MM.1S (cell line): Measurements from ENCODE around the gene DMKN.

ENCODE experiments used
- DNase-seq: peaks from one replicate; pipeline ENCODE4 v3.0.0-alpha.2; 2015
- H2AFZ ChIP-seq: fragments of 300-600 bp; sonication (generic); 2 replicates; pipeline ENCODE4 v1.6.0; 2016; ENCODE audit warnings: antibody characterized with exemption, low read length
- H3F3A ChIP-seq: fragments of 300-600 bp; sonication (generic); 2 replicates; pipeline ENCODE4 v1.6.1; 2016; ENCODE audit warnings: mild to moderate bottlenecking, antibody characterized with exemption, low read length, moderate library complexity, mixed read lengths; ENCODE audit not compliant: insufficient read depth
- H3K27ac ChIP-seq: fragments of 300-600 bp; sonication (generic); 2 replicates; pipeline ENCODE4 v1.5.1; 2016; ENCODE audit warnings: mild to moderate bottlenecking, low read length
- H3K27me3 ChIP-seq: fragments of 300-600 bp; sonication (generic); replicated peaks from 2 replicates; pipeline ENCODE4 v1.6.0; 2016; ENCODE audit warnings: low read length; ENCODE audit not compliant: insufficient read depth
- H3K36me3 ChIP-seq: fragments of 300-600 bp; sonication (generic); replicated peaks from 2 replicates; pipeline ENCODE4 v1.6.1; 2016; ENCODE audit warnings: mild to moderate bottlenecking, low read length, mixed read lengths; ENCODE audit not compliant: insufficient read depth
- H3K4me1 ChIP-seq: fragments of 300-600 bp; sonication (generic); 2 replicates; pipeline ENCODE4 v1.6.1; 2016; ENCODE audit warnings: low read length, mixed read lengths
- H3K4me2 ChIP-seq: fragments of 300-600 bp; sonication (generic); 2 replicates; pipeline ENCODE4 v1.6.0; 2016; ENCODE audit warnings: low read depth, low read length
- H3K4me3 ChIP-seq: fragments of 300-600 bp; sonication (generic); 2 replicates; pipeline ENCODE4 v1.5.1; 2016; ENCODE audit warnings: low read length, mixed read lengths
- H3K79me2 ChIP-seq: fragments of 300-600 bp; sonication (generic); 2 replicates; pipeline ENCODE4 v1.6.1; 2016; ENCODE audit warnings: mixed run types, low read length, mixed read lengths
- H3K9ac ChIP-seq: fragments of 300-600 bp; sonication (generic); 2 replicates; pipeline ENCODE4 v1.6.1; 2016; ENCODE audit warnings: low read length, mixed read lengths
- H3K9me2 ChIP-seq: fragments of 300-600 bp; sonication (generic); replicated peaks from 2 replicates; pipeline ENCODE4 v1.6.1; 2016; ENCODE audit warnings: mild to moderate bottlenecking, low read length, mixed read lengths; ENCODE audit not compliant: insufficient read depth
- H3K9me3 ChIP-seq: fragments of 300-600 bp; sonication (generic); replicated peaks from 2 replicates; pipeline ENCODE4 v1.6.1; 2016; ENCODE audit warnings: mild to moderate bottlenecking, low read length, mixed read lengths; ENCODE audit not compliant: insufficient read depth
- H4K20me1 ChIP-seq: fragments of 300-600 bp; sonication (generic); 2 replicates; pipeline ENCODE4 v1.6.1; 2016; ENCODE audit warnings: mild to moderate bottlenecking, low read length, moderate library complexity, mixed read lengths; ENCODE audit not compliant: insufficient read depth
- EZH2 ChIP-seq: fragments of 300-600 bp; sonication (generic); optimal IDR thresholded peaks from 2 replicates; pipeline ENCODE3; 2017; ENCODE audit warnings: low read depth, mild to moderate bottlenecking, antibody characterized with exemption, low read length, mixed read lengths
- EZH2phosphoT487 ChIP-seq: fragments of 300-600 bp; sonication (generic); IDR thresholded peaks from 2 replicates; pipeline ENCODE4 v1.6.1; 2018; ENCODE audit warnings: antibody characterized with exemption, low read length
- TF ChIP-seq, protein P1 (sequence below): fragments of 300-600 bp; sonication (generic); IDR thresholded peaks from 2 replicates; pipeline ENCODE4 v1.5.1; 2016; ENCODE audit warnings: antibody characterized with exemption, low read length, mixed read lengths

DMKN gene

DNA sequence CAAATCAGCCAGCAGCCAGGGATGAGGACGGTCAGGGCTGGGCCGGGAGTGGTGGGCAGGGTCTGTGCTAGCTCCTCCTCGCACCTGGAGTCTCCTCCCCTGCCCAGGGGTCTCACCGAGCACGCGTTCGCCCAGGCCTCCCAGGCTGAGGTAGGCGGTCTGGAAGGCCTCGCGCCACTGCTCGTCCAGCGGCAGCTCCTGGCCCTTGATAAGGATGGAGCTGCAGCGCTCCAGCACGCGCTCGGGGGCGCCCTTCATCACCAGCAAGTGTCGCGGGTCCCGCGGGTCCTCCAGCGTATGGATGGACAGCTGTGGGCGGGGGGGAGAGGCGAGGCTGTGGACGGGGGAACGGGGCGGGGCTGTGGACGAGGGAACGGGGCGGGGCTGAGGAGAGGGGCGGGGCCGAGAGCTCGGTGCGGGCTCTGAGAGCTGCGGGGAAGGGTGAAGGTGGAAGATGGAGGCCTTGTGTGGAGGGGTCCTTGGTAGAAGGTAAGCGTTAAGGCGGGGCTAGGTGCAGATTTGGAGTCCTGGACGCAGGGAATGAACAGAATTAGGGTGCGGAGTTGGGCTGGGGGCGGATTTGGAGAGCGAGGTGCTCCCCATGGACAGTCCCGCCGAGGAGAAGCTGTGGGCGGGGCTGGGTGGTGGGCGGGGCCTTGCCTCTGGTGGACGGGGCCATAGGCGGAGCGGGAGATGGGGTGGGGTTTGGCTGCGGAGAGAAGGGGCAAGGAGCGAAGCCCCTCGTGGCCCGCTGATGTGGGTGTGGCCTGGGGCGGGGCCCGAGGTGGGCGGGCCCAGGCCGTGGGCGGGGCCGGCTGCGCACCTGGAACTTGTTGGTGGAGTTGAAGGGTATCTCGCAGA is 44.3 kb upstream of the DMKN start:
- TF ChIP-seq, protein P1, sequence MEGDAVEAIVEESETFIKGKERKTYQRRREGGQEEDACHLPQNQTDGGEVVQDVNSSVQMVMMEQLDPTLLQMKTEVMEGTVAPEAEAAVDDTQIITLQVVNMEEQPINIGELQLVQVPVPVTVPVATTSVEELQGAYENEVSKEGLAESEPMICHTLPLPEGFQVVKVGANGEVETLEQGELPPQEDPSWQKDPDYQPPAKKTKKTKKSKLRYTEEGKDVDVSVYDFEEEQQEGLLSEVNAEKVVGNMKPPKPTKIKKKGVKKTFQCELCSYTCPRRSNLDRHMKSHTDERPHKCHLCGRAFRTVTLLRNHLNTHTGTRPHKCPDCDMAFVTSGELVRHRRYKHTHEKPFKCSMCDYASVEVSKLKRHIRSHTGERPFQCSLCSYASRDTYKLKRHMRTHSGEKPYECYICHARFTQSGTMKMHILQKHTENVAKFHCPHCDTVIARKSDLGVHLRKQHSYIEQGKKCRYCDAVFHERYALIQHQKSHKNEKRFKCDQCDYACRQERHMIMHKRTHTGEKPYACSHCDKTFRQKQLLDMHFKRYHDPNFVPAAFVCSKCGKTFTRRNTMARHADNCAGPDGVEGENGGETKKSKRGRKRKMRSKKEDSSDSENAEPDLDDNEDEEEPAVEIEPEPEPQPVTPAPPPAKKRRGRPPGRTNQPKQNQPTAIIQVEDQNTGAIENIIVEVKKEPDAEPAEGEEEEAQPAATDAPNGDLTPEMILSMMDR = no peak
- TF ChIP-seq EZH2 = no peak
- no peak for TF ChIP-seq EZH2phosphoT487
- Histone ChIP-seq H3K36me3 (no peaks in the 10 kb centered on the region), H3K79me2 (no peaks in the 10 kb centered on the region), H3K27ac (no peak overlapping the region), H3K27me3 (peaks cover 89% of the 10 kb centered on the region), H2AFZ (no peak overlapping the region), H3K4me1 (no peaks in the 10 kb centered on the region), H3K9ac (no peak overlapping the region), H3K9me3 (no peaks in the 10 kb centered on the region), H3K4me2 (peak overlapping the region; percentile 18; the same call in 1 of the 2 replicates), H3F3A (no peaks in the 10 kb centered on the region), H4K20me1 (no peaks in the 10 kb centered on the region), H3K4me3 (no peak overlapping the region), H3K9me2 (no peaks in the 10 kb centered on the region)
- no peak for DNase-seq

DNA sequence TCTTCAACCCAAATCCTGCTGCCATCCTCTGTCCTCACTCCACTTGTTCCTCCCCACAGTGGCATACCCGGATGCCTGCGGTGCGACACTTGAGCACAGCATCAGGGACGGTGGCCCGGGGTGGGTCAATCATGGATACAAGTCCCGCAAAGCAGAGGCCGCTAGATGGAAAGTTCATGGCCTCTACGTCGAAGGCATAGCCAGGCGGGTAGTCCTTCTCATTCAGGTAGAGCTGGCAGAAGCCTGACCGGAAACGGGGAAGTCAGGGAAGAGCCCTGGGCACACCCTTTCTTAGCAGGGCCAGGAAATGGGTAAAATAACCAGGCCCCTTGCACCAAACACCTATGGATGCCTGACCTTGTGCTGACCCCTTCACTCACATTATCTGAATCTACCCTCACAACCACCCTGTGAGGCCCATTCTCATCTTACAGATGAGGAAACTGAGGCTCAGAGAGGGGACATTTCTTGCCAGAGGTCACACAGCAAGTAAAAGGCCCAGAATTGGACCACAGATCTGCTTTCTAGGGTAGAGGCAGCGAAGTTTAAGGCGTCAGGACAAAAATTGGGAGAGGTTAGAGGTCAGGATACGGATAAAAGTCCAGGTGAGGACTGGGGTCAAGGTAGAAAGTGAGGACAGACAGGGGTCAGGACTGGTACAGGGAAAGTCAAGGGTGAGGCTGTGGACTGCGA is 43.5 kb upstream of the DMKN start:
- no peak for DNase-seq
- no peak overlapping the region for H3K4me2 ChIP-seq
- peaks cover 82% of the 10 kb centered on the region for H3K27me3 ChIP-seq
- no peaks in the 10 kb centered on the region for H3K9me3 ChIP-seq
- no peaks in the 10 kb centered on the region for H3K36me3 ChIP-seq
- no peaks in the 10 kb centered on the region for H3F3A ChIP-seq
- H3K27ac ChIP-seq = no peak overlapping the region
- H3K9me2 ChIP-seq = no peaks in the 10 kb centered on the region
- H3K4me3 ChIP-seq = no peak overlapping the region
- no peak overlapping the region for H3K9ac ChIP-seq
- H4K20me1 ChIP-seq = no peaks in the 10 kb centered on the region
- no peak overlapping the region for H2AFZ ChIP-seq
- TF ChIP-seq EZH2phosphoT487 (no peak), EZH2 (no peak)
- TF ChIP-seq, protein P1 = no peak
- no peaks in the 10 kb centered on the region for H3K4me1 ChIP-seq
- no peaks in the 10 kb centered on the region for H3K79me2 ChIP-seq

DNA sequence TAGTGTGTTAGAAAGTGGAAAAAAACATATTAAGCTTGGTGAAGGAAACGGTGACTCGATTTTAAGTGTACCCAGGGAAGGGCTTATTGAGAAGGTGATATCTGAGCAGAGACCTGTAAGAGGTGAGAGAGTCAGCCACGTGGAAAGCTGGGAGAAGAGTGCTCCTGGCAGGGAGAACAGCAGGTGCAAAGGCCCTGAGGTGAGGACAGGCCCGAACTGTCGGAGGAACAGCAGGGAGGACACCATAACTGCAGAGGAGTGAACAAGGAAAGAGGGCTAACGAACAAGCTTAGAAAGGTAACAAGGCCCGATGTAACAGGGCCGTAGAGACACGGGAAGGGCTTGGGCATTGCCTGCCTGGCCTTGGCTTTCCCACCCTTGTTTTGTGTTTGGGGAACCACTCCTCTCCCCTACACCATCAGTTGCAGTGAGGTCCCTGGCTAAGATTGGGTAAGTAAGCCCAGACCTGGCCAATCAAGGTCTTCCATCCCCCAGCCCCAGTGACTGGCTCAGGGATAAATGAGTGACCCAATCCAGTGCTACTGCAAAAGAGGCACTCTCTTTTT is 42.7 kb upstream of the DMKN start:
- H3K36me3 ChIP-seq = no peaks in the 10 kb centered on the region
- H3K9me3 ChIP-seq = no peaks in the 10 kb centered on the region
- no peaks in the 10 kb centered on the region for H4K20me1 ChIP-seq
- no peak overlapping the region for H3K9ac ChIP-seq
- H3F3A ChIP-seq = no peaks in the 10 kb centered on the region
- H3K9me2 ChIP-seq = no peaks in the 10 kb centered on the region
- no peak for DNase-seq
- no peak overlapping the region for H2AFZ ChIP-seq
- H3K27ac ChIP-seq = no peak overlapping the region
- no peak overlapping the region for H3K4me2 ChIP-seq
- H3K79me2 ChIP-seq = no peaks in the 10 kb centered on the region
- H3K4me1 ChIP-seq = no peaks in the 10 kb centered on the region
- H3K4me3 ChIP-seq = no peak overlapping the region
- H3K27me3 ChIP-seq = peaks cover 76% of the 10 kb centered on the region
- no peak for TF ChIP-seq EZH2
- TF ChIP-seq, protein P1 = no peak
- no peak for TF ChIP-seq EZH2phosphoT487
